K562 (cell line): ENCODE results near the gene ISG20.

Source experiments
- CREB1 ChIP-seq, 2 experiments: sonication (generic) in 1 of 2; formaldehyde crosslinking in 1 of 2; IDR thresholded peaks; 2 replicates each; pipeline versions ENCODE4 v1.6.1 to v1.8.0; 2012 to 2022; ENCODE audit warnings: inconsistent platforms in 1 of 2, mild to moderate bottlenecking in 1 of 2, missing genetic modification reagents in 1 of 2, moderate library complexity in 1 of 2
- CTCF ChIP-seq, 3 experiments: IDR thresholded peaks in 2 of 3; conservative IDR thresholded peaks in 1 of 3; 2 replicates each; pipeline ENCODE4 v1.5.1; 2011 to 2012; ENCODE audit warnings: low read length in 3 of 3, mild to moderate bottlenecking in 3 of 3, control low read depth in 2 of 3, improper control_type of control experiment in 1 of 3, inconsistent platforms in 1 of 3, low read depth in 1 of 3, mixed read lengths in 1 of 3, moderate library complexity in 1 of 3; ENCODE audit not compliant: insufficient read depth in 2 of 3
- RCOR1 ChIP-seq, 2 experiments: IDR thresholded peaks; 2 replicates each; pipeline ENCODE4 v1.6.1; 2012; ENCODE audit warnings: low read depth in 2 of 2, low read length in 2 of 2, borderline replicate concordance in 1 of 2, improper control_type of control experiment in 1 of 2
- RFX1 ChIP-seq: fragments of 450-650 bp; IDR thresholded peaks from 2 replicates; pipeline ENCODE4 v1.6.1; 2016; ENCODE audit warnings: mild to moderate bottlenecking, moderate library complexity
- RNF2 ChIP-seq: sonication (generic); IDR thresholded peaks from 2 replicates; pipeline ENCODE4 v1.6.1; 2016
- RREB1 ChIP-seq: fragments of 250-450 bp; sonication (Bioruptor Pico); IDR thresholded peaks from 2 replicates; pipeline ENCODE4 v1.4.0; 2020
- TAF1 ChIP-seq: IDR thresholded peaks from 2 replicates; pipeline ENCODE4 v1.6.1; 2011; ENCODE audit warnings: mild to moderate bottlenecking, low read length, moderate library complexity; ENCODE audit not compliant: insufficient read depth, control insufficient read depth, severe bottlenecking; ENCODE audit errors: extremely low read depth
- ZFX ChIP-seq: sonication (generic); formaldehyde crosslinking; IDR thresholded peaks from 2 replicates; pipeline ENCODE4 v1.8.0; 2022; ENCODE audit warnings: mild to moderate bottlenecking, missing genetic modification reagents, moderate library complexity
- TF ChIP-seq, protein P1 (sequence below), 2 experiments: fragments of 450-650 bp; formaldehyde crosslinking in 1 of 2; IDR thresholded peaks; 2 replicates each; pipeline versions ENCODE4 v1.4.0 to v1.6.1; 2014 to 2020; ENCODE audit warnings: mild to moderate bottlenecking in 2 of 2, borderline replicate concordance in 1 of 2, low read depth in 1 of 2
- TF ChIP-seq, protein P2 (sequence below): sonication (generic); formaldehyde crosslinking; IDR thresholded peaks from 2 replicates; pipeline ENCODE4 v1.8.0; 2023; ENCODE audit warnings: mild to moderate bottlenecking, missing genetic modification reagents

GRCh38 chr15:88657326-88658069 lies 18.7 kb downstream of the ISG20 start:
- TF ChIP-seq ZFX (CRISPR knock-in tag): no peak
- no peak for TF ChIP-seq RNF2
- TF ChIP-seq RREB1 (CRISPR knock-in tag): no peak
- TF ChIP-seq, protein P1, sequence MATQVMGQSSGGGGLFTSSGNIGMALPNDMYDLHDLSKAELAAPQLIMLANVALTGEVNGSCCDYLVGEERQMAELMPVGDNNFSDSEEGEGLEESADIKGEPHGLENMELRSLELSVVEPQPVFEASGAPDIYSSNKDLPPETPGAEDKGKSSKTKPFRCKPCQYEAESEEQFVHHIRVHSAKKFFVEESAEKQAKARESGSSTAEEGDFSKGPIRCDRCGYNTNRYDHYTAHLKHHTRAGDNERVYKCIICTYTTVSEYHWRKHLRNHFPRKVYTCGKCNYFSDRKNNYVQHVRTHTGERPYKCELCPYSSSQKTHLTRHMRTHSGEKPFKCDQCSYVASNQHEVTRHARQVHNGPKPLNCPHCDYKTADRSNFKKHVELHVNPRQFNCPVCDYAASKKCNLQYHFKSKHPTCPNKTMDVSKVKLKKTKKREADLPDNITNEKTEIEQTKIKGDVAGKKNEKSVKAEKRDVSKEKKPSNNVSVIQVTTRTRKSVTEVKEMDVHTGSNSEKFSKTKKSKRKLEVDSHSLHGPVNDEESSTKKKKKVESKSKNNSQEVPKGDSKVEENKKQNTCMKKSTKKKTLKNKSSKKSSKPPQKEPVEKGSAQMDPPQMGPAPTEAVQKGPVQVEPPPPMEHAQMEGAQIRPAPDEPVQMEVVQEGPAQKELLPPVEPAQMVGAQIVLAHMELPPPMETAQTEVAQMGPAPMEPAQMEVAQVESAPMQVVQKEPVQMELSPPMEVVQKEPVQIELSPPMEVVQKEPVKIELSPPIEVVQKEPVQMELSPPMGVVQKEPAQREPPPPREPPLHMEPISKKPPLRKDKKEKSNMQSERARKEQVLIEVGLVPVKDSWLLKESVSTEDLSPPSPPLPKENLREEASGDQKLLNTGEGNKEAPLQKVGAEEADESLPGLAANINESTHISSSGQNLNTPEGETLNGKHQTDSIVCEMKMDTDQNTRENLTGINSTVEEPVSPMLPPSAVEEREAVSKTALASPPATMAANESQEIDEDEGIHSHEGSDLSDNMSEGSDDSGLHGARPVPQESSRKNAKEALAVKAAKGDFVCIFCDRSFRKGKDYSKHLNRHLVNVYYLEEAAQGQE (IDR thresholded peaks at IDR 0.05; ENCODE audit: borderline replicate concordance): peak; percentile 73
- TF ChIP-seq, protein P1 (CRISPR knock-in tag; IDR thresholded peaks at IDR 0.05; ENCODE audit: low read depth): no peak
- TF ChIP-seq RCOR1 (IDR thresholded peaks at IDR 0.05; ENCODE audit: borderline replicate concordance in 1 of 2, low read depth in 2 of 2, low read length in 2 of 2): no peak
- TF ChIP-seq, protein P2, sequence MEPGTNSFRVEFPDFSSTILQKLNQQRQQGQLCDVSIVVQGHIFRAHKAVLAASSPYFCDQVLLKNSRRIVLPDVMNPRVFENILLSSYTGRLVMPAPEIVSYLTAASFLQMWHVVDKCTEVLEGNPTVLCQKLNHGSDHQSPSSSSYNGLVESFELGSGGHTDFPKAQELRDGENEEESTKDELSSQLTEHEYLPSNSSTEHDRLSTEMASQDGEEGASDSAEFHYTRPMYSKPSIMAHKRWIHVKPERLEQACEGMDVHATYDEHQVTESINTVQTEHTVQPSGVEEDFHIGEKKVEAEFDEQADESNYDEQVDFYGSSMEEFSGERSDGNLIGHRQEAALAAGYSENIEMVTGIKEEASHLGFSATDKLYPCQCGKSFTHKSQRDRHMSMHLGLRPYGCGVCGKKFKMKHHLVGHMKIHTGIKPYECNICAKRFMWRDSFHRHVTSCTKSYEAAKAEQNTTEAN (CRISPR knock-in tag): no peak
- no peak for TF ChIP-seq RFX1
- no peak for TF ChIP-seq TAF1
- no peak for TF ChIP-seq CREB1 (IDR thresholded peaks at IDR 0.05)
- TF ChIP-seq CREB1 (CRISPR knock-in tag; IDR thresholded peaks at IDR 0.05): no peak
- peak; percentile 83 to 91 (median 85) for TF ChIP-seq CTCF (IDR thresholded peaks at IDR 0.05 in 2 of 3, conservative IDR thresholded peaks at IDR 0.05 in 1 of 3; ENCODE audit: insufficient read depth in 2 of 3, low read depth in 1 of 3, low read length in 3 of 3)
